ENCODE data around the gene TRIM26. TPM values are rescaled to one million over a fixed set of nuclear protein-coding genes. Genes with fewer than 3 reads are reported as not detected.

The TRIM26 gene
- polyA plus RNA-seq, 12 donors: 12.6 to 33.8 (median 15.0) TPM; not detected in 1

DNA sequence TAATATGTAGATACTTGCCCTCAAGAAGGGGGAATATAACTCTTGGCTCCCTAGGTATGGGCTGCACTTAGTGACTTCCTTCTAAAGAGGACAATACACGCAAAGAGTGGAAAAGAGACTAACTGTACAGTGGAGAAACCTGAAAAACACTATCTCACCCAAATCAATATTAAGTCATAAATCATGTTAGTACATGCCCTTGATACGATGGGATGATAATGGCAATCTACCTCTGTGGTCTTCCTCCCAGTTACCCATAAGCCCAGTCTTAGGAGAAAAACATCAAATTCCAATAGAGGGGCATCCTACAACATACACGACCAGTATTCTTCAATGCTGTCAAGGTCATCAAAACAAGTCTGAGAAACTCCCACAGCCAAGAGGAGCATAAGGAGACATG, 1.3 kb downstream of the TRIM26 start:
- no peak for DNase-seq

DNA sequence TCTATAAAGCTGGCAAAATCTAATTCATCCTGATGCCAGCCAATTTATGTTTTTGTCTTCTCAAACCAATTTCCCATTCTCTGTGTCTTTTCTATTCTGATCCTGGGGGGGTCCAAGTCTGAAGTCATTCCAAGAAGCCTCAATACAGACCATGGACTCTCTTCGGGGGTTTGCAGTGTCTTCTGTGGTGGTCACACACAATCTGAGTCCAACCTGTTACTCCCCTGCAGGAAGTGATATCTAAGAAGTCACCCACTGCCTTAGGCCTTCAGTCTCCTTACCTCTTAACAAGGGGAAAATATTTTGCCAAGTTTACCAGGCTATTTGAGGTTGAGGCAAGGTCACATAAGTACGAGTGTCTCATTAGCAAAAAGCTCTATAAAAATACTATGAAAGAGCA, 1.9 kb downstream of the TRIM26 start:
- DNase-seq: no peak

DNA sequence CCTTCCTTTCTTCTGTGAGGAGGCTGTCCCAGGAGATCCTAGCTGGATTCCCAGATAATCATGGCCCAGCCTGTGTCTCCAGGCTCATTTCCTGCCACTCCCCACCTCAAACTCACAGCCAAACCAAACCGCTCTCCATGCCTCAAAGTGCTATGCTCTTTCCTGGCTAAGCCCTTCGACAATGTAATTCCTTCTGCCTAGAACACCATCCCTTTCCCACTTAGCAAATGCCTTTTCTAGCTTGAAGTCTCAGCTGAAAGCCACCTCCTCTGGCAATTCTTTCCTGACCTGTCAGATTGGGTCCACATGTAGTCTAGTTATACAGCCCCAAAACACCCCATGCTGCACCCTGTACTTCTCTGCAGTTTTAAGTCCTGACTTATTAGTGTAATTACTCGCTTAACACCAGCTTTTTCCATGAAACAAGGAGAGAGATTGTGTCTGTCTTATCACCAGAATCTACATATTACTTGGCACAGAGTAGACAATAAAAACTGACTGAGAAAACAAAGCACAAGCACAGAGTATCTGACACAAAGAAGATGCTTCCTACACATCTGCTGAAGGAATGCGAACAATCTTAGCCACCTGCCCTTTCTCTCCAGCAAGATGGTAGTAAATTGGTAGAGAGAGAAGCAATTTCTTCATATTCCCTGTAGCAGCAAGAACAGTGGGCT, 5.4 kb downstream of the TRIM26 start:
- DNase-seq: no peak

DNA sequence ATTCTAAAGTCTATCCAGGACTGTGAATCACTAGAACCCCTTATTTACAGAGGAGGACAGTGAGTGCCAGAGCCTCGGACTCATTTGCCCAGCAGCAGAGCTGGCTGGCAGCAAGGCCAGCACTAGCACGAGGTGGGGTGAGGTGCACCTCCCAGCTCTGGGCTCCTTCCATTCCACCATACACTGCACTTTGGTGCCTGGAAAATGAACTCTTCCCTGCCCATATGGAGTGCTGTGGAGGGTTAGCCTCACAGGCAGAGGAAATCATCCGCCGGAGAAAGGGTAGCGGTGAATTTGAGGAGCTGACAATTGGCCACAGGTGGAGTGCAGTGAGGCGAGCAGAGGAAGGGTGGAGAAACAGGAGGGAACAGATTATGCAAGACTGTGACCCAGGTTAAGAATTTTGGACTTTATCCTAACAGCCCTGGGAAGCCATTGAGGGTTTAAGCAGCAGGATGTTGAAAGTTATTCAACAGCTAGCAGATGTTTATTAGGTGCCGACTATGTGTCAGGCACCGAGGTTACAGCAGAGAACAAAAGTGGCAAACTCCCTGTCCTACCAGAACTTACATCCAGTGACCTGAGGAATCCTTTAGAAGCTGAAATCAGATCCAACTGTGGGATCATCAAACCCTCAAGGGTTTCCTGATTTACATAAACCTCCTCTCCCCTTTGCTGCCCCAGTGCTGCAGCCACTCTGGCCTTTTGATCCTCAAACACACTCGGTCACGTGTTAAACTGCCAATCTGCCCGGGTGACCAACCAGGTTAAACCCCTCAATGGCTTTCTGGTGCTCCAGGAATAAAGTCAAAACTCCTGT, 6.2 kb downstream of the TRIM26 start:
- no peak for DNase-seq

DNA sequence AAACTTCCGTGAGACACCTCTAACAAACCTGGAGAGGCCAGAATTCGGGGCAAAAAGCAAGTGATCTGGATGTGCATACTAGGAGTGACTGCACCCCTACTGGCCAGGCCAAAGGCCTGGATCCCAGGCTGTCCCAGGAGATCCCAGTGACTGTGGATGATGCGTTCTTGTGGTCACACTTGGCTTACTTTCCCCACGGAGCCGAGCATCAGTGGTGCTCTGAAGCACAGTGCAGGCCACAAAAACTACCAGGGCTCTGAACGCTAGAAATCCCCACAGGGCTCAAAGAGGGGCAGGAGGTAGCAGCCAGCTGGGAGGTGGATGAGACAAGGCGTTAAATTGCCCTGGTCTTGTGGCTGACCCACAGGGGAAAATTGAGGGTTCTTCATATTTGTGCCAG, 7.1 kb downstream of the TRIM26 start:
- DNase-seq: no peak

DNA sequence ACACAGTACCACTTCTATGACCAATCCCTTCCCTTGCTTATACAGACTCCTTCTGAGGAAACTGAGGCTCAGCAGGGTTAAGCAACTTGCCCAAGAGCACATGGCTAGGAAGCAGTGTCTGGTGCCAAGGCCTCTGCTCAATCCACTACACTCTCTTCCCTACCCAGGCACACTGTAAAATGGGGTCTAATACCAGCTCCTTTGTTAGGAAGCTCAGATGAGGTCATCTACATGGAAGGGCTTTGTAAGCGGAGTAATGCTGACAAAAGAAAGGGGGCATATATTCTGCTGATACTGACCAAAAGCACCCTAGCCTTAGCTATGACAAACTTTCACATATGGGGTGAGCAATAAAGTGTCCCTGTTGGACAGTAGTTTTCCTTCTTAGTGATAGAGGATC, 9.1 kb downstream of the TRIM26 start:
- DNase-seq: no peak

DNA sequence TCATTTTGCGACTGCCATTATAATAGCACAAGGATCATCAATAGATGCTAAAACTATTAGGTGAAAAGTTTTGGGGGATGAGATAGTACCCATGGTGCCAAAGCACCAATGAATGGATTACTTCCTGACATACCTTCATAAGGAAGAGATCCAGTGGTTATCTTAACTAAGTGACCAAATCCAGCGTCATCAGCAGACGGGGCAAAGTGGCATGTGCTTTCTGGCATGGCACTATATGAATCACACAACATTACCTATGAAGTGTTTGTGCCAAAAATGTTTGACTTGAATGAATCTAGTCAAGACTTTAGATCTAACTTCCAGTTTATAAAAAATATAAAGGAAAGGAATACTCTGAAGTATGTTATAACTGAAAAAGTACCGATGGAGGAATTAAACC, 10.8 kb downstream of the TRIM26 start:
- DNase-seq: no peak

DNA sequence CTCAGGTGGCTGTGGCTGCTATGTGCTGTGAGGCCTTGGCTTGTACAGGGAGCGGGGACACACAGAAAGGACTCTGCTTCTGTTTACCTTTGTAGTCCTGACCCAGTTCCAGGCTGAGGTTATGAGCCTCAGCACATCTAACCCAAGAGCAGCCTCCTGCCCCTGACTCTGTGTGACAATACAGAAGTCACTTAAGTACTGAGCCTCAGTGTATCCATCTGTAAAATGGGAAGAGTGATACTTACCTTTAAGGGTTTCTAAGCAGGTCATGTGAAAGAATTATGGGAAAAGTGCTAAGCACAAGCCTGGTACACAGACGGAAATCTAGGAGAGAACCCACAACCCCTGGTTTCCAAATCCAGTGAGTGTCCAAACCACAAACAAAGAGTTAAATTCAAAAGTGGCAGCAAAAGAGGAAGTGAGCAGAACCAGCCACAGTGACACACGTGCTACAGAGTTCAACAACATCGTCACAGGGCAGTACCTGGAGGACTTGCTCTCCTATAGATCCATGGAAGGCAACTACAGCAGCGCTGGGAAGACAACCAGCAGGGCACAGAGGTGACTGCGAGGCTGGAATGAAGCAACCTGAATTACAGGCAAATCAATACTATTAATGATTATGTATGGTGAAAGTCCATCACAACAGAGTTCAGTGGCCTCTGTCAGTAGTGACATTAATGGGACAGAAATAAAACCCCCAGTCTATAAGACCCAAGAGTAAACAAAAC, 12.5 kb downstream of the TRIM26 start:
- DNase-seq: no peak

DNA sequence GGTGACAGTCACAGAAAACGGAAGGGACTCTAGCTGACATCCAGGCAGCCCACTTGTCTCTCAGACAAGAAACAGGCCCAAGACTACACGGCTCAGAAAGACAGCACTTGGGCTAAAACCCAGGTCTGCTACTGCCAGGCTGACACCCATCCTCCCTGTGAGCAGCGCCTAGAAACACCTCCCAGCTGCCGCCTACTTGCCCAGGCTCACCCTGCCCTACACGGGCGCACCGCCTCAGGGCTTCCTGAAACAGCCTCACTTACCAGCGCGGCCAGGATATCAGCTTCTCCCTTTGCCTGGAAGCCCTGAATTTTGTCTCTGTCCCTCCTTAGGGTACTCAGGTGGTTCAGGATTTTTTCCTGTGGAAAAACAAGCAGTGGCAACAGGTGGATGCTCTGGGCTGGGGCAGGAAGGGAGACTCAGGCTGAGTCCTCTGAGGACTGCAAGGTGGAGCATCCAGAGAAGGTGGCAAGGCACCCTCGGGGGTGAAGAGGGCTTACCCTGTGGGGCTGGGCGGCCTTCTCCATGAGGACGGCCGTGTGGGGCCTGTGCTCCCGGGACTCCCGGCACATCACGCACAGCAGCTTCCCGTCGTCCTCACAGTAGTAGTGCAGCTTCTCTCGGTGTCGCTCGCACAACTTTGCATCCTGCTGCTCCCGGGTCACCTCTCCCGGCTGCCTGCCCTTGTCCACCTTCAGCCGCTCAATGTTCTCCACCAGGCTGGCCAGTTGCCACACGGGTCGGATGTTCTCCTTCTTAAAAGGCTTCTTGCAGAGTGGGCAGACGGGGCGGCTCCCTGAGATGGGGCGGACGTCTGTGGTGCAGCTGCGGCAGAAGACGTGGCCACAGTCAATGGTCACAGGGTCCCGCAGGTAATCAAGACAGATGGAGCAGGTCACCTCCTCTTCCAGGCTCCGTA, 14.8 kb downstream of the TRIM26 start:
- no peak for DNase-seq

DNA sequence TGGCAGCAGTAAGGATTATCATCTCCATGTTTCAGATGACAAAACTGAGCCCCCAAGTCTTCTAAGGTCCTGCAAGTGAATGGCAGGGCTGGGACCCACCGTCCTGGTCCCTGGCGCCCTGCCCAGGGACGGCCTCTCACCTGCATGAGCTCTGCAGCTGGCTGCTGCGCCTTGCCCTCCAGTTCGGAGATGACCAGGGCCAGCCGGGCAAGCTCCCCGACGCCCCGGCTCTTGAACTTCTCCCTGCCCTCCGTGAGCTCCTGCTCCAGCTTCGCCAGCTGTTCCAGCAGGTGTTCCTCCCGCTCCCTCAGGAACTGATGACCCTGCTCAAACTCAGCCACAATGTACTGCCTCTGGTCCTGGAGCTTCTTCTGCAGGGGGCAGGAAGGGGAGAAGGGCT, 16.8 kb downstream of the TRIM26 start:
- no peak for DNase-seq

DNA sequence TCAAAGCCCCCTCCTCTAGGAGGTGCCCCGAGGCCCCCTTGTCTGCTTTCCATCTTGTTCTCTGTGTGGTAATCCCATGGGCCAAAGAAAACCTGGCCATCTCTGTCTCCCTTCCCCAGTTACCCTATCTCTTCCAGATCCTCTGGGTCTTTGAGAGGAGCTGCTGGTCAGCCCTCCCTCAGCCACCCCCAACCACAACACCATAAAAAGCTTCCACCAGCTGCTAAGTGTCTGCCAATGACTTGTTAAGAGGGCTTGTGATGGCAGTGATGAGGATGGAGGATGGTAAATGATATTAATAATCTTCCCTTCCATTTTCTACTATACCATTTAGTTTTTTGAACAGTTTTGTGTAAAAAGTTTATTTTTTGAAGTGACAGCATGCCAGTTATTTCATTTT, 17.3 kb downstream of the TRIM26 start:
- DNase-seq: no peak

DNA sequence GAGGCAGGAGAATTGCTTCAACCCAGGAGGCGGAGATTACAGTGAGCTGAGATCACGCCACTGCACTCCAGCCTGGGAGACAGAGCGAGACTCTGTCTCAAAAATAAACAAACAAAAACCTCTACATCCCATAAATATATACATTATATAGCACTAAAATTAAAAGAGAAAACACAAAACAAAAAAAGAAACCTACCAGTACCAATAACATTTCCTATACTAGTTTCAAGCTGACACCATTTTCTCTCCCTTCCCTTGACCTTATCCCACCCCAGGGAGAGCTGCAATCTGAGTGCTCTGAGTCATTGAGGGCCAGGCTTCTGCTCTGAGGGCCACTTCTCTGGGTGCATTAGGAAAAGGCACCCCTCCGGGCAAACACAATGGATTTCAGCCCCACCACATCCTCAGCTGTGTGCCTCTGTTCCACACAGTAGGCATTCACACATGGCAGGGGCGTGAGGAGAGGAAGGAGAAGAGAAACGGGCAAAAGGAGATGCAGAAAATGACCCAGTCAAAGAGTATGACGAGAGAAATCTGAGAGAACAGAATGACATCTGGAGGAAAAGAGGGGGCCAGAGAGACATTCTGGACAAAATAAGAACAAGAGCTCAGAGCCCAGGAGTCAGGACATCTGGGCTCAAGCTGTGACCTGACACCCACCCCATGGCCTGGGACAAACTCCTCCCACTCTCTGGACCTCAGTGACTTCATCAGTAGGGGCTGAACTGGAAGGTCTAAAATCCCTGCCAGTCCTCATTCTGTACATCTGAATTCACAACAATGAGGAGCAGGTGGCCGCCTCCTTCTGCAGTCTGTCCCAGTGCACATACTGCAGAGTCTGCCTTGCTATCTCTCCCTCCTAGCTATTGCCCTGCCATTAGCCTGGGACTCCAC, 18.2 kb downstream of the TRIM26 start:
- no peak for DNase-seq

DNA sequence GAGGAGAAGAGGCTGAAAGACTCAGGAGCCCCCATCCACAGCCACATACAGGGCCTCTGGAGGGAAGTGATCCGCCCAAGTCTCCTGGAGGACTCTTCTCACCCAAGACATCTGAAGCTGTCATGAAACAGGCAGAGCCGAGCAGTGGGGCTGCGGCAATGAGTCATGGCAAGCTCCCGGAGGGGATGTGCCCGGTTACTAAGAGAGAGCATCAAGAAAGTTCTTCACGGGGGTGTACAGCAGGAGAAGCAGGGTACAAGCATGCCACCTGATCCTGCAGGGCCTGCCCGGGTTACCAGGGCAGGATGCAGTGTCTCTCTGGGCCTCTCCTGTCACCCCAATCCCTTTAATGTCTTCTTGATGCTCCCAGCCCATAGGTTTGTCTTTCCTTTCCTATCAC, 21.1 kb downstream of the TRIM26 start:
- DNase-seq: no peak

DNA sequence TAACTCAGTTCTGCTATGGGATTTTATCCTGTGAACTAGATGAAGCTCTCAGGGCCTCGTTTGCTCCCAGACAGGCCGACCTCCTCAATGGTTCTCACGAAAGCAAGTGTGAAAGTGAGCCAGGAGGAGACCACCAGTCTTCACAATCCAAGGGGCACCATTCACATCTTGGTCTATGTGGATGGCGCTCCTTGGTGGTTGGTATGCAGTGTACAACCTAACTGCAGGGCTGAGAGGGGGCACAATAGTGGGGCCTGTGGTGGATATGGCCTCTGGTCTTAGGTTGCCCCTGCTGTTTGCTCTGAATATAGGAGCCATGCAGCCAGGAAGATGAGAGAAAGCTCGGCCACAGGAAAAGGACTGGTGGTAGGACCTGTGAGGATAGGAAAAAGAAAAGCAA, 24.7 kb downstream of the TRIM26 start:
- DNase-seq: no peak

DNA sequence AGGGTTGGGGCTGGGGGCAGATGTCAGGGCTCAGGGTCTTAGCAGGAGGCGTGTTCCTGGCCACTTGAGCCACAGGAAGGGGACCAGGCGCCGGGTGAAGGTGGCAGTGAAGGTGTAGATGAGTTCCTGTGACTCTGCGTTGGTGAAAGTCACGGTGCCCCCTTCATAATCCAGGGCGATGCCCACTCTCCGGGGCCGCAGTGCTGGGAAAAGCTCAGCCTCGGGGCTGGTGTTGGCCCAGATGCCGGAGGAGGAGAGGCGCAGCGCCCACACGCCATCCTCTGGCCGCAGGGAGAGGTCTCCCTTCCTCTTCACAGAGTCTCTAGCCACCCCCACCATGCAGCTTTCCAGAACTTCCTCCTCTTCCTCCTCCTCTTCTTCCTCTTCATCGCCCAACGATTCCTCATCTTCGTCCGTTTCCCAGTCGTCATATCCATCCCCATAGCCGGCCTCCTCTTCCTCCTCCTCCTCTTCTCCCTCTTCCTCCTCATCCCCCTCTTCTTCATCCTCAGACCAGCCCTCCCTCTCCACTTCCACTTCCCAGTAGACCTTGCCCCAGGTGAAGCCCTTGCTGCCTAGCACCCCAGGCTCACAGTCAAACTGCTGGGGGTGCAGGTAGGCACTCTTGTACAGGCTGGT, 27.2 kb downstream of the TRIM26 start:
- no peak for DNase-seq

DNA sequence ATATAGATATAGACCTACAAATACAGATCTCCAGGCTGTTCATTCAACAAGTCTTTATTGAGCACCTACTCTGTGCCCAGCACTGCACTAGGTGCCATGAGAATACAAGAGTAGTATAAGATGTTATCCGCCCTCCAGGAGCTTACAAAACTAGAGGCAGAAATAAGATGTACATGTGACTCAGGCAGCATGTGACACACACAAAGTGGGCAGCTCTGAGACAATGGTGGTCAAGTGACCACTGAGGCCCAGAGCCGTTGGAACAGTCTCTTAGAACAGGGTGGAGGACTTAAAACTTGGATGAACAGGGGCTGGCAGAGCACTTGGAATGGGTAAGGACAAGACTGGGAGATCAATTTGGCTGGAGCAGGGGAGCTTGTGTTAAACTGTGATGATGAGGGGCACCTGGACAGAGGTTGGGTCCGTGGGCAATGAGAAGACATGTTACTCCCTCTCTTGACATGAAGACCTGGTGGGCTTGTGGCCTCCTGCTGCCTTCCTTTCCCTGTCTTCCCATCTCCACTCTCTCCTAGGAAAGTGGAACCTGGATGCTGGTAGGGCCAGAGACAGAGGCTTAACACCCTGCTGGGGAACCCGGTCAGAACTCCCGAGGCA, 28.7 kb downstream of the TRIM26 start:
- no peak for DNase-seq

DNA sequence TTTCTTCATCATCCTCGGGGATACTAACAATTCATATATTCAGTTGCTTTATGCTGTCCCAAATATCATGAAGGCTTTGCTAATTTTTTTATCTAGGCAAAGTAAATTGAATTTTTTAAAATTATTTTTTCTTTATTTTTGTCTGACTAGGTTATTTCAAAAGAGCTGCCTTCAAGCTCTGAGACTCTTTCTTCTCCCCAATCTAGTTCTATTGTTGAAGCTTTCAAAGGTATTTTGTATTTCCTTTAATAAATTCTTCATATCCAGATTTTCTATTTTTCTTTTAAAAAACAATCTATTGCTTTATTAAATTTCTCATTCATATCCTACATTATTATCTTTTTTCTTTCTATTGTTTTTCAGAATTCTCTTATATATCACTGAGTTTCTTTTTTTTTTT, 33.1 kb downstream of the TRIM26 start:
- no peak for DNase-seq

DNA sequence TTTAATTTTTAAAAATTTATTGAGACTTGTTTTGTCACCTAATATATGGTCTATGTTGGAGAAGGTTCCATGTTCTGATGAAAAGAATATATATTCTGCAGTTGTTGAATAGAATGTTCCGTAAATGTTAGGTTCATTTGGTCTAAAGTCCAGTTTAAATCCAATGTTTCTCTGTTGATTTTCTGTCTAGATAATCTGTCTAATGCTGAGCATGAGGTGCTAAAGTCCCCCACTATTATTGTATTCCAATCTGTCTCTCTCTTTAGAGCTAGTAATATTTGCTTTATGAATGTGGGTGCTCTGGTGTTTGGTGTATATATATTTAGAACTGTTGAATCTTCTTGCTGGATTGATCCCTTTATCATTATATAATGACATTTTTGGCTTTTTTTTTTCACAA, 34.4 kb downstream of the TRIM26 start:
- no peak for DNase-seq

DNA sequence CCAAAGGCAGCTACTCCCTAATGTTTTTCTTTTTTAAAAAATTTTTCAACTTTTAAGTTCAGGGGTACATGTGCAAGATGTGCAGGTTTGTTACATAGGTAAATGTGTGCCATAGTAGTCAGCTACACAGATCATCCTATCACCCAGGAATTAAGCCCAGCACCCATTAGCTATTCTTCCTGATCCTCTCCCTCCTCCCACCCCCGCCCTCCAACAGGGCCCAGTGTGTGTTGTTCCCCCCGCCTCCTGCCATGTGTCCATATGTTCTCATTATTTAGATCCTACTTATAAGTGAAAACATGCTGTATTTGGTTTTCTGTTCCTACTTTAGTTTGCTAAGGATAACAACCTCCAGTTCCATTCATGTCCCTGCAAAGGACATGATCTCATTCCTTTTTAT, 37.4 kb downstream of the TRIM26 start:
- DNase-seq: no peak

DNA sequence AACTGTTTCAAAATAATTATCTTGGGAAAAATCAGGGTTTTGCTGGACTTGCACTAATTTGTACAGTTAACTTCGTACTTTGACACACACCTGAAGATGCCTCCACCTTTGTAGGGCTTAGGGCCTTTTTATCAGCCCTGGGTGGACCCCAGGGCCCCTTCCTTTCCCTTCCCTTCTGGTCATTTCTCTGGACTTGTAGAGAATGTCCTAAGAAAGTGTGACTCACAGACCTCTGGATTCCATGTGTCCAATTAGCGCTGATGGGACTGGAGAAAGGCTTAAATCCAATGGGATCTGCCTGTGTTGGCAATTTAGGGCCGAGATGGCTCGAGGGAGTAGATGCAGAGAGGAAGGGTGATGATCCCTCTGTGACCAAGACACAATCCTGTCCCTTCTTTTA, 40.5 kb downstream of the TRIM26 start:
- no peak for DNase-seq
